Liver (tissue), 9 donors: ENCODE measurements around the gene SPIRE2. TPM values are rescaled to one million over a fixed set of nuclear protein-coding genes. Genes with fewer than 3 reads are reported as not detected.
"Not testable (repeated sequence)": the region's sequence is repeated elsewhere in the genome, so short reads cannot be mapped to it uniquely, and the experiment has no call there.

Experiments used
- DNase-seq: peaks from one replicate; pipeline ENCODE4 v3.0.0-alpha.2; 2017; ENCODE audit warnings: low spot score
- H3K27ac ChIP-seq, 2 donors: one replicate each; pipeline ENCODE4 v1.7.0; 2013; ENCODE audit warnings: inconsistent platforms in 2 of 2, low read length in 2 of 2, control low read depth in 1 of 2, low read depth in 1 of 2, mild to moderate bottlenecking in 1 of 2
- H3K27me3 ChIP-seq, 4 donors: one replicate each; pipeline versions ENCODE4 v1.6.1 to v1.7.0; 2013; ENCODE audit warnings: low read length in 3 of 4, inconsistent platforms in 1 of 4, mild to moderate bottlenecking in 1 of 4, moderate library complexity in 1 of 4; ENCODE audit not compliant: control insufficient read depth in 4 of 4, insufficient read depth in 4 of 4
- H3K36me3 ChIP-seq, 4 donors: one replicate each; pipeline versions ENCODE4 v1.6.1 to v1.7.0; 2013; ENCODE audit warnings: low read length in 3 of 4, mild to moderate bottlenecking in 3 of 4, low read depth in 1 of 4, moderate library complexity in 1 of 4; ENCODE audit not compliant: control insufficient read depth in 4 of 4, insufficient read depth in 3 of 4
- H3K4me1 ChIP-seq, 4 donors: one replicate each; pipeline versions ENCODE4 v1.6.1 to v1.7.0; 2013; ENCODE audit warnings: low read length in 3 of 4, mild to moderate bottlenecking in 3 of 4, moderate library complexity in 1 of 4; ENCODE audit not compliant: control insufficient read depth in 4 of 4, insufficient read depth in 4 of 4
- H3K4me3 ChIP-seq, 3 donors: one replicate each; pipeline versions ENCODE4 v1.6.1 to v1.7.0; 2013; ENCODE audit warnings: low read length in 3 of 3, control low read depth in 1 of 3, low read depth in 1 of 3, mild to moderate bottlenecking in 1 of 3
- H3K9ac ChIP-seq, 2 donors: one replicate each; pipeline ENCODE4 v1.7.0; 2013; ENCODE audit warnings: low read length in 2 of 2, mild to moderate bottlenecking in 2 of 2, moderate library complexity in 2 of 2, control low read depth in 1 of 2, low read depth in 1 of 2
- H3K9me3 ChIP-seq, 4 donors: one replicate each; pipeline versions ENCODE4 v1.6.1 to v1.7.0; 2013; ENCODE audit warnings: low read length in 3 of 4; ENCODE audit not compliant: control insufficient read depth in 4 of 4
- FOXA1 ChIP-seq: IDR thresholded peaks from 2 replicates; pipeline ENCODE4 v1.6.1; 2016; ENCODE audit warnings: antibody characterized with exemption
- FOXA2 ChIP-seq: IDR thresholded peaks from 2 replicates; pipeline ENCODE4 v1.6.1; 2016; ENCODE audit warnings: antibody characterized with exemption
- GABPA ChIP-seq, 2 donors: IDR thresholded peaks in 1 of 2; conservative IDR thresholded peaks in 1 of 2; 2 replicates each; pipeline ENCODE4 v1.6.1; 2016; ENCODE audit warnings: antibody characterized with exemption in 2 of 2, mild to moderate bottlenecking in 1 of 2, moderate library complexity in 1 of 2
- HNF4A ChIP-seq, 2 donors: conservative IDR thresholded peaks; 2 replicates each; pipeline ENCODE4 v1.6.1; 2016; ENCODE audit warnings: antibody characterized with exemption in 2 of 2, mild to moderate bottlenecking in 2 of 2
- REST ChIP-seq: IDR thresholded peaks from 2 replicates; pipeline ENCODE4 v1.6.1; 2016; ENCODE audit warnings: antibody characterized with exemption, mild to moderate bottlenecking
- RXRA ChIP-seq, 2 donors: IDR thresholded peaks; 2 replicates each; pipeline ENCODE4 v1.6.1; 2017 to 2018; ENCODE audit warnings: antibody characterized with exemption in 2 of 2, mild to moderate bottlenecking in 1 of 2
- SP1 ChIP-seq: IDR thresholded peaks from 2 replicates; pipeline ENCODE4 v1.6.1; 2018; ENCODE audit warnings: antibody characterized with exemption, mild to moderate bottlenecking
- TAF1 ChIP-seq: conservative IDR thresholded peaks from 2 replicates; pipeline ENCODE4 v1.6.1; 2016; ENCODE audit warnings: antibody characterized with exemption, mild to moderate bottlenecking
- WGBS: extraction: QIAGEN DNeasy Blood & Tissue Kit; methylation state at CpG from one replicate; pipeline ENCODE4 v1.1.7; 2013; 5-methylcytosine and 5-hydroxymethylcytosine counted together
- polyA plus RNA-seq, 2 donors: library from polyadenylated mRNA; stranded (reverse) in 1 of 2; unstranded in 1 of 2; fragments of 200-250 nt in 1 of 2; fragments of >200 nt in 1 of 2; fragmentation: Nextera tagmentation in 1 of 2; extraction: Ambion mirVana in 1 of 2; gene quantifications; one replicate each; pipeline versions ENCODE4 v1.2.1 to v1.2.3, GENCODE V29; 2013 to 2015
- total RNA-seq, 2 donors: library from RNA; depleted of rRNA; stranded (reverse); fragments of >200 nt; gene quantifications; one replicate each; pipeline ENCODE4 v1.2.3, GENCODE V29; 2014
- TF ChIP-seq, protein P1 (sequence below): IDR thresholded peaks from 2 replicates; pipeline ENCODE4 v1.6.1; 2016; ENCODE audit warnings: antibody characterized with exemption
- TF ChIP-seq, protein P2 (sequence below): IDR thresholded peaks from 2 replicates; pipeline ENCODE4 v1.6.1; 2016; ENCODE audit warnings: antibody characterized with exemption
- donor health status: healthy.
- donor health status: healthy.
- donor health status: healthy.
- donor health status: healthy.
- donor health status: healthy.

SPIRE2 gene
- total and polyA plus RNA-seq, 4 donors: 1.7 to 7.2 (median 2.9) TPM

GRCh38 chr16:89805136-89805905 is 23.0 kb upstream of the SPIRE2 start:
- WGBS: 95% methylated on average over 15 of the region's 15 CpGs
- no peak overlapping the region for H3K4me3 ChIP-seq
- DNase-seq: no peak
- no peaks in the 10 kb centered on the region for H3K36me3 ChIP-seq
- TF ChIP-seq, protein P1, sequence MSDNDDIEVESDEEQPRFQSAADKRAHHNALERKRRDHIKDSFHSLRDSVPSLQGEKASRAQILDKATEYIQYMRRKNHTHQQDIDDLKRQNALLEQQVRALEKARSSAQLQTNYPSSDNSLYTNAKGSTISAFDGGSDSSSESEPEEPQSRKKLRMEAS: no peak
- TF ChIP-seq HNF4A (conservative IDR thresholded peaks at IDR 0.05) (no peak), FOXA1 (no peak), REST (no peak), FOXA2 (no peak), RXRA (IDR thresholded peaks at IDR 0.05) (no peak), SP1 (no peak), GABPA (IDR thresholded peaks at IDR 0.05 in 1 of 2, conservative IDR thresholded peaks at IDR 0.05 in 1 of 2) (no peak)
- TF ChIP-seq, protein P2, sequence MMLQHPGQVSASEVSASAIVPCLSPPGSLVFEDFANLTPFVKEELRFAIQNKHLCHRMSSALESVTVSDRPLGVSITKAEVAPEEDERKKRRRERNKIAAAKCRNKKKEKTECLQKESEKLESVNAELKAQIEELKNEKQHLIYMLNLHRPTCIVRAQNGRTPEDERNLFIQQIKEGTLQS: no peak
- H3K27me3 ChIP-seq: no peaks in the 10 kb centered on the region
- no peak overlapping the region for H3K27ac ChIP-seq
- H3K9me3 ChIP-seq: no peaks in the 10 kb centered on the region
- no peak overlapping the region for H3K9ac ChIP-seq
- no peaks in the 10 kb centered on the region for H3K4me1 ChIP-seq

GRCh38 chr16:89806589-89807193 is 21.6 kb upstream of the SPIRE2 start:
- WGBS: 90% methylated on average over 15 of the region's 16 CpGs
- not testable (repeated sequence) for H3K27me3 ChIP-seq, H3K9ac ChIP-seq, H3K36me3 ChIP-seq, H3K4me3 ChIP-seq, H3K27ac ChIP-seq, DNase-seq, H3K9me3 ChIP-seq, H3K4me1 ChIP-seq

- no peak for TF ChIP-seq HNF4A (conservative IDR thresholded peaks at IDR 0.05)
- TF ChIP-seq, protein P1: no peak
- no peak for TF ChIP-seq REST
- TF ChIP-seq TAF1: no peak
- H3K27me3 ChIP-seq: no peaks in the 10 kb centered on the region
- H3K9ac ChIP-seq: no peak overlapping the region
- H3K4me3 ChIP-seq: no peak overlapping the region
- H3K36me3 ChIP-seq: no peaks in the 10 kb centered on the region
- DNase-seq: no peak
- H3K27ac ChIP-seq: no peak overlapping the region
- no peaks in the 10 kb centered on the region for H3K9me3 ChIP-seq
- H3K4me1 ChIP-seq: no peaks in the 10 kb centered on the region
- whole genome bisulfite sequencing: 89% methylated on average over 4 of the region's 4 CpGs
These were observed 19.8 kb upstream of the SPIRE2 start for GRCh38 chr16:89808475-89808874.
